Cardiac fibroblast (primary cell): ENCODE data around the gene CDKL1.
"Not testable (repeated sequence)": the region's sequence is repeated elsewhere in the genome, so short reads cannot be mapped to it uniquely, and the experiment has no call there.

Experiments used
- DNase-seq, 2 donors: peaks; one replicate each; pipeline versions ENCODE4 v3.0.0 to v3.0.0-alpha.2; 2010; ENCODE audit warnings: low read depth in 2 of 2
- H3K4me3 ChIP-seq, 2 donors: replicated peaks in 1 of 2; 1 replicate in 1 of 2; 2 replicates in 1 of 2; pipeline ENCODE4 v1.5.1; 2011; ENCODE audit warnings: low read depth in 2 of 2, low read length in 2 of 2, mild to moderate bottlenecking in 2 of 2, moderate library complexity in 1 of 2
- TF ChIP-seq, protein P1 (sequence below): IDR thresholded peaks from one replicate; pipeline ENCODE4 v1.5.1; 2011; ENCODE audit warnings: low read depth, mild to moderate bottlenecking, low read length, inconsistent platforms

Gene CDKL1

GRCh38 chr14:50331596-50331995 lies 65.1 kb downstream of the CDKL1 start:
- TF ChIP-seq, protein P1, sequence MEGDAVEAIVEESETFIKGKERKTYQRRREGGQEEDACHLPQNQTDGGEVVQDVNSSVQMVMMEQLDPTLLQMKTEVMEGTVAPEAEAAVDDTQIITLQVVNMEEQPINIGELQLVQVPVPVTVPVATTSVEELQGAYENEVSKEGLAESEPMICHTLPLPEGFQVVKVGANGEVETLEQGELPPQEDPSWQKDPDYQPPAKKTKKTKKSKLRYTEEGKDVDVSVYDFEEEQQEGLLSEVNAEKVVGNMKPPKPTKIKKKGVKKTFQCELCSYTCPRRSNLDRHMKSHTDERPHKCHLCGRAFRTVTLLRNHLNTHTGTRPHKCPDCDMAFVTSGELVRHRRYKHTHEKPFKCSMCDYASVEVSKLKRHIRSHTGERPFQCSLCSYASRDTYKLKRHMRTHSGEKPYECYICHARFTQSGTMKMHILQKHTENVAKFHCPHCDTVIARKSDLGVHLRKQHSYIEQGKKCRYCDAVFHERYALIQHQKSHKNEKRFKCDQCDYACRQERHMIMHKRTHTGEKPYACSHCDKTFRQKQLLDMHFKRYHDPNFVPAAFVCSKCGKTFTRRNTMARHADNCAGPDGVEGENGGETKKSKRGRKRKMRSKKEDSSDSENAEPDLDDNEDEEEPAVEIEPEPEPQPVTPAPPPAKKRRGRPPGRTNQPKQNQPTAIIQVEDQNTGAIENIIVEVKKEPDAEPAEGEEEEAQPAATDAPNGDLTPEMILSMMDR: no peak
- DNase-seq: no peak
- no peak overlapping the region for H3K4me3 ChIP-seq

- H3K4me3 ChIP-seq: peak overlapping the region in 1 of 2 donors; percentile 11
- DNase-seq: peak; percentile 96 to 98
- TF ChIP-seq, protein P1: peak; percentile 87
These were observed 75.5 kb downstream of the CDKL1 start for GRCh38 chr14:50321009-50321660.

DNA sequence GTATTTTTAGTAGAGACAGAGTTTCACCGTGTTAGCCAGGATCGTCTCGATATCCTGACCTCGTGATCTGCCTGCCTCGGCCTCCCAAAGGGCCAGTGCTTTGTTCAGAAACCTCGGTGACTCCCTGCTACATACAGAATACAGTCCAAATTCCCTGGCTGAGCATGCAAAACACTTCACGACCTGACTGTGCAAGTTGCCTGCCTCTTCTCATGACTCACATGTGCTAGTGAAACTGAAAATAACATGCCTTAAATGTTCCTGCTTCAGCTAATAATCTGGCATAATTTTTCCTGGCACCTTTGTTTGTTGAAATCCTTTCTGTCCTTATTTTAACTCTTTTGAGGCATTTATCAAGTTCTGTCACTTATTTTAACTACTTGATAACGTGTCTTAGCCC lies 76.4 kb downstream of the CDKL1 start:
- TF ChIP-seq, protein P1: no peak
- peak overlapping the region in 1 of 2 donors; percentile 6 for H3K4me3 ChIP-seq
- peak; percentile 60 to 84 for DNase-seq

- peak in 1 of 2 donors; percentile 59 for DNase-seq
- TF ChIP-seq, protein P1: no peak
- H3K4me3 ChIP-seq: no peak overlapping the region
These were observed 77.0 kb downstream of the CDKL1 start for GRCh38 chr14:50319721-50320120.

DNA sequence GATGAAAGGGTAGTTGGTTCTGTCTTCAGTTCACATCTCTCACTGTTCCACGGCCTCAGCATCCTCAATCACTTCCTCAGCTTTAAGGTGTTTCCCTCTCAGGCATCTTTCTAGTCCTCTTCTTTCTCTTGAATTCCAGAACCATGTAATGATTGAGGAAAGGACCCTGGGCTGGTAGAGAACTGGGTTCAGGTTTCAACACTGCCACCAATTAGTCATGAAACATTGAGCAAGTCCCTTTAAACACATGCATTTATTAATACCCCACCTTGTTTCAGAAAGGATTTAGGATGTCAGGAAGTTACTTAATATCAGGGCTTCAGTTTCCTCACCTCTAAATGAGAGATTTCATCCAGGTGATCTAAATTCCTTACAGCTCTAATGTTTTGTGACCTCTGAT lies 77.4 kb downstream of the CDKL1 start:
- no peak overlapping the region for H3K4me3 ChIP-seq
- TF ChIP-seq, protein P1: no peak
- DNase-seq: peak in 1 of 2 donors; percentile 70

- peak; percentile 73 to 78 for DNase-seq
- H3K4me3 ChIP-seq: no peak overlapping the region
- TF ChIP-seq, protein P1: peak; percentile 75
These were observed 78.6 kb downstream of the CDKL1 start for GRCh38 chr14:50318031-50318626.

- not testable (repeated sequence) for H3K4me3 ChIP-seq, DNase-seq
These were observed 82.6 kb downstream of the CDKL1 start for GRCh38 chr14:50314098-50314497.
